Vagina (tissue), 2 donors: ENCODE data around the gene AFF3. TPM values are rescaled to one million over a fixed set of nuclear protein-coding genes. Genes with fewer than 3 reads are reported as not detected.

Source experiments
- DNase-seq, 2 donors: peaks; one replicate each; pipeline ENCODE4 v3.0.0-alpha.2; 2017; ENCODE audit errors: extremely low spot score in 2 of 2
- H3K27ac ChIP-seq: fragments of 200-600 bp; sonication (generic); one replicate; pipeline ENCODE4 v1.5.1; 2019
- H3K27me3 ChIP-seq: fragments of 200-600 bp; sonication (generic); one replicate; pipeline ENCODE4 v1.5.1; 2019
- H3K36me3 ChIP-seq, 2 donors: fragments of 200-600 bp; sonication (generic); one replicate each; pipeline ENCODE4 v1.5.1; 2017 to 2019
- H3K4me1 ChIP-seq: fragments of 200-600 bp; sonication (generic); one replicate; pipeline ENCODE4 v1.5.1; 2019
- H3K4me3 ChIP-seq, 2 donors: fragments of 200-600 bp; sonication (generic); 1 replicate in 1 of 2; 2 replicates in 1 of 2; pipeline ENCODE4 v1.5.1; 2016 to 2019
- H3K9me3 ChIP-seq: fragments of 200-600 bp; sonication (generic); one replicate; pipeline ENCODE4 v1.5.1; 2019
- CTCF ChIP-seq, 3 experiments: fragments of 450-650 bp in 2 of 3; fragments of 200-600 bp in 1 of 3; sonication (generic) in 1 of 3; IDR thresholded peaks; one replicate each; pipeline ENCODE4 v1.5.1; 2017 to 2019; ENCODE audit warnings: antibody characterized with exemption in 3 of 3, mild to moderate bottlenecking in 2 of 3, moderate library complexity in 2 of 3
- POLR2A ChIP-seq, 2 donors: fragments of 450-650 bp; IDR thresholded peaks; one replicate each; pipeline ENCODE4 v1.6.1; 2017; ENCODE audit warnings: antibody characterized with exemption in 2 of 2, mild to moderate bottlenecking in 2 of 2, moderate library complexity in 2 of 2
- POLR2AphosphoS5 ChIP-seq, 2 donors: sonication (generic); formaldehyde crosslinking; IDR thresholded peaks; one replicate each; pipeline ENCODE4 v1.9.0; 2017; ENCODE audit warnings: antibody characterized with exemption in 2 of 2, mild to moderate bottlenecking in 2 of 2, low read depth in 1 of 2; ENCODE audit not compliant: insufficient read depth in 1 of 2
- intact Hi-C: fragments of 100-400 bp; cut with DNase I; formaldehyde crosslinking; loops from one replicate; pipeline ENCODE4 v1.15.1; 2023
- total RNA-seq: library from RNA; depleted of rRNA; stranded (reverse); fragments of >200 nt; gene quantifications from one replicate; pipeline ENCODE4 v1.2.3, GENCODE V29; 2016

Gene AFF3
- total RNA-seq, 1 donor from 2014 or later: 7.6 TPM

DNA sequence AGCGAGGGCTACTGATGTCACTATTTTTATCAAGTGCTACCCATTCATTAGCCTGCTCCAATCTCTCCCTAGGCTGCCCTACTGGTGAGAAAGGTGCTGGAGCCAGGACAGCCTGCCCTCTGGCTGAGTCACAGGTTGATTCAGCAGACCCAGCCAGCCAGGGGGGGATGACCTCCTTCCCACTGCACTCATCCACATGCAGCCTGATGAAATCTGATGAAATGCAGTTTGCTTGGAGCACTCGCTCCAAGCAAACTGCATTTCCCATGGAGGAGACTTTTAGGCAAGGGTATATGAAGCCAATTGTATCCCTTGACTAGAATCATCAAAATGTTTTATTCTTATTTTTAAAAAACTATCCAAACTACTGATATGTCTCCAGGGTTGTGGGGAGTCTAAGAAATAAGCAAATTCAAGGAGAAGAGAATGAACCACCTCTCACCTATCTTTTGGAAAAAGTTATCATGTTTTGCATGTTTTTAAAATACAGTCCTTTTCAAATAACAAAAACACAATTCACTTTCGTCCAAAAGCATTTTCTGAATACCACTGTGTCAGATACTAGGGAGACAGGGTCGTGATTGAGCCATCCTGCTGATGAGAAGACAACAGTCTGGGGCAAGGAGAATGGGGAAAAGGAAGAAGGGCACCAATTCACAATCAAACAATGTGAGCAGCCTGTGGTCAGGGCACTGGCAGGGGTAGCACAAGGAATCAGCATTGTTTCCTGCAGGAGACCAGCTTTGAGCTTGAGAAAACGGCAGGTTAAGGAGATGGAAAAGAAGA is 128.3 kb downstream of the AFF3 start:
- intact Hi-C loops: no loop called here
- peaks cover 4% of the 10 kb centered on the region for H3K4me1 ChIP-seq
- H3K9me3 ChIP-seq: no peaks in the 10 kb centered on the region
- H3K36me3 ChIP-seq: no peaks in the 10 kb centered on the region
- no peak overlapping the region for H3K27ac ChIP-seq
- no peaks in the 10 kb centered on the region for H3K27me3 ChIP-seq
- no peak overlapping the region for H3K4me3 ChIP-seq
- TF ChIP-seq CTCF (IDR thresholded peaks at IDR 0.05) (no peak), POLR2AphosphoS5 (IDR thresholded peaks at IDR 0.05; ENCODE audit: insufficient read depth in 1 of 2, low read depth in 1 of 2) (no peak), POLR2A (IDR thresholded peaks at IDR 0.05) (no peak)
- DNase-seq: no peak

GRCh38 chr2:100012561-100012960 is 129.8 kb downstream of the AFF3 start:
- H3K27me3 ChIP-seq: no peaks in the 10 kb centered on the region
- no peak overlapping the region for H3K27ac ChIP-seq
- no peak overlapping the region for H3K4me3 ChIP-seq
- H3K9me3 ChIP-seq: no peaks in the 10 kb centered on the region
- H3K36me3 ChIP-seq: no peaks in the 10 kb centered on the region
- intact Hi-C loops: no loop called here
- peaks cover 4% of the 10 kb centered on the region for H3K4me1 ChIP-seq
- no peak for DNase-seq
- TF ChIP-seq CTCF (IDR thresholded peaks at IDR 0.05) (no peak), POLR2A (IDR thresholded peaks at IDR 0.05) (no peak), POLR2AphosphoS5 (IDR thresholded peaks at IDR 0.05; ENCODE audit: insufficient read depth in 1 of 2, low read depth in 1 of 2) (no peak)

DNA sequence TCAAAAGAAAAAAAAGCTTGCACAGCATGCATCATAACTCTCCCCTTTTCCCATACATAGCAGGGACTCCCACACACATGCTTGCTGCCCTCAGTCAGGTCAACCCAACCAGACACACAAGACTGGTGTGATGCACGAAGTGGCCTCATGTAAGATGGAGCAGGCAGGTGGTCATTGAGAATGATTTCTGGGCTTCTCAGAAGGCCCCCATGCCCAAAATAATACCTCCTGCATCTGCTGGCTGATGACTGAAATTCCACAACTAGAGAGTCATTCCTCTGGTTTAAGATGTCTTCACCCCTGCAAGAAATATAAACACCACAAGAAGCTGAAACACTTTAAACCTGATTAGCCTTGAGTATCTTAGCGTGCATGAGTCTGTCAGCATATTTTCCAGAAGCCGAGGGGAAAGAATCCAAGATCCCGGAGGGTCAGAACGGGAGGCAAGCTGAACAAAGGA is 131.1 kb downstream of the AFF3 start:
- Histone ChIP-seq H3K4me1 (peaks cover 4% of the 10 kb centered on the region), H3K4me3 (no peak overlapping the region), H3K27me3 (no peaks in the 10 kb centered on the region), H3K9me3 (no peaks in the 10 kb centered on the region), H3K36me3 (no peaks in the 10 kb centered on the region), H3K27ac (no peak overlapping the region)
- intact Hi-C loops: no loop called here
- TF ChIP-seq POLR2AphosphoS5 (IDR thresholded peaks at IDR 0.05; ENCODE audit: insufficient read depth in 1 of 2, low read depth in 1 of 2): no peak
- no peak for TF ChIP-seq CTCF (IDR thresholded peaks at IDR 0.05)
- no peak for TF ChIP-seq POLR2A (IDR thresholded peaks at IDR 0.05)
- no peak for DNase-seq

GRCh38 chr2:100010606-100011005 is 131.8 kb downstream of the AFF3 start:
- TF ChIP-seq POLR2AphosphoS5 (IDR thresholded peaks at IDR 0.05; ENCODE audit: insufficient read depth in 1 of 2, low read depth in 1 of 2) (no peak), POLR2A (IDR thresholded peaks at IDR 0.05) (no peak), CTCF (IDR thresholded peaks at IDR 0.05) (no peak)
- Histone ChIP-seq H3K4me3 (no peak overlapping the region), H3K27ac (no peak overlapping the region), H3K4me1 (peaks cover 4% of the 10 kb centered on the region), H3K27me3 (no peaks in the 10 kb centered on the region), H3K36me3 (no peaks in the 10 kb centered on the region), H3K9me3 (no peaks in the 10 kb centered on the region)
- no peak for DNase-seq
- intact Hi-C loops: no loop called here

GRCh38 chr2:100009743-100010142 is 132.6 kb downstream of the AFF3 start:
- Histone ChIP-seq H3K27me3 (no peaks in the 10 kb centered on the region), H3K27ac (no peak overlapping the region), H3K4me3 (no peak overlapping the region), H3K36me3 (no peaks in the 10 kb centered on the region), H3K4me1 (peaks cover 4% of the 10 kb centered on the region), H3K9me3 (no peaks in the 10 kb centered on the region)
- TF ChIP-seq POLR2AphosphoS5 (IDR thresholded peaks at IDR 0.05; ENCODE audit: insufficient read depth in 1 of 2, low read depth in 1 of 2) (no peak), CTCF (IDR thresholded peaks at IDR 0.05) (no peak), POLR2A (IDR thresholded peaks at IDR 0.05) (no peak)
- DNase-seq: no peak
- intact Hi-C loops: no loop called here
